Central memory CD8-positive, alpha-beta T cell (primary cell): ENCODE measurements around the gene C1QTNF3.

Experiments used
- ATAC-seq: fragments of 150-1000 bp; cut with Tn5 transposase; replicated peaks from 2 replicates; pipeline ENCODE4 v1.10.0; 2022; ENCODE audit warnings: mild to moderate bottlenecking, moderate FRiP score, moderate number of reproducible peaks; ENCODE audit not compliant: poor library complexity, severe bottlenecking; ENCODE audit errors: extremely low read depth
- DNase-seq, 2 donors: peaks; one replicate each; pipeline ENCODE4 v3.0.0; 2021; ENCODE audit warnings: low spot score in 2 of 2
- H3K27ac Mint-ChIP-seq: one replicate; pipeline ENCODE4 v1.8.0; 2022; ENCODE audit warnings: low read depth, mild to moderate bottlenecking, moderate library complexity, mixed read lengths
- H3K27me3 Mint-ChIP-seq: one replicate; pipeline ENCODE4 v1.8.0; 2022; ENCODE audit warnings: mixed read lengths
- H3K36me3 Mint-ChIP-seq: one replicate; pipeline ENCODE4 v1.8.0; 2022; ENCODE audit warnings: mild to moderate bottlenecking, moderate library complexity, mixed read lengths; ENCODE audit not compliant: insufficient read depth
- H3K4me1 Mint-ChIP-seq: one replicate; pipeline ENCODE4 v1.8.0; 2022; ENCODE audit warnings: mixed read lengths
- H3K4me3 Mint-ChIP-seq: one replicate; pipeline ENCODE4 v1.8.0; 2022; ENCODE audit warnings: mild to moderate bottlenecking, moderate library complexity, mixed read lengths
- H3K9me3 Mint-ChIP-seq: one replicate; pipeline ENCODE4 v1.8.0; 2022; ENCODE audit warnings: mixed read lengths

Gene C1QTNF3

GRCh38 chr5:34045023-34045422, 2.0 kb upstream of the C1QTNF3 start:
- Mint-ChIP-seq H3K4me1 (no peaks in the 10 kb centered on the region), H3K27ac (no peak overlapping the region), H3K4me3 (no peak overlapping the region), H3K9me3 (no peaks in the 10 kb centered on the region), H3K36me3 (no peaks in the 10 kb centered on the region), H3K27me3 (no peaks in the 10 kb centered on the region)
- ATAC-seq (no peak), DNase-seq (no peak)

GRCh38 chr5:34042321-34042720, 692 bp downstream of the C1QTNF3 start:
- H3K4me3 Mint-ChIP-seq = no peak overlapping the region
- H3K9me3 Mint-ChIP-seq = no peaks in the 10 kb centered on the region
- H3K4me1 Mint-ChIP-seq = no peaks in the 10 kb centered on the region

GRCh38 chr5:34041247-34041972, 1.6 kb downstream of the C1QTNF3 start:
- no peak for DNase-seq
- Mint-ChIP-seq H3K36me3 (peaks cover 1% of the 10 kb centered on the region), H3K27me3 (no peaks in the 10 kb centered on the region), H3K27ac (no peak overlapping the region), H3K9me3 (no peaks in the 10 kb centered on the region), H3K4me3 (no peak overlapping the region), H3K4me1 (no peaks in the 10 kb centered on the region)
- no peak for ATAC-seq

More at GRCh38 chr5:34042321-34042720, 692 bp downstream of the C1QTNF3 start:
- Mint-ChIP-seq H3K27me3 (no peaks in the 10 kb centered on the region), H3K27ac (no peak overlapping the region), H3K36me3 (peaks cover 1% of the 10 kb centered on the region)
- DNase-seq (no peak), ATAC-seq (no peak)

GRCh38 chr5:34040472-34040871, 2.5 kb downstream of the C1QTNF3 start:
- Mint-ChIP-seq H3K27ac (no peak overlapping the region), H3K27me3 (no peaks in the 10 kb centered on the region), H3K36me3 (peaks cover 1% of the 10 kb centered on the region), H3K4me1 (no peaks in the 10 kb centered on the region), H3K4me3 (no peak overlapping the region), H3K9me3 (no peaks in the 10 kb centered on the region)
- ATAC-seq (no peak), DNase-seq (no peak)

GRCh38 chr5:34039398-34040157, 3.4 kb downstream of the C1QTNF3 start:
- Mint-ChIP-seq H3K9me3 (no peaks in the 10 kb centered on the region), H3K27me3 (no peaks in the 10 kb centered on the region)

GRCh38 chr5:34038838-34039237, 4.2 kb downstream of the C1QTNF3 start:
- H3K4me1 Mint-ChIP-seq = no peaks in the 10 kb centered on the region
- ATAC-seq = no peak
- no peak for DNase-seq
- H3K9me3 Mint-ChIP-seq = no peaks in the 10 kb centered on the region
- H3K4me3 Mint-ChIP-seq = no peak overlapping the region
- no peaks in the 10 kb centered on the region for H3K27me3 Mint-ChIP-seq
- peaks cover 3% of the 10 kb centered on the region for H3K36me3 Mint-ChIP-seq
- no peak overlapping the region for H3K27ac Mint-ChIP-seq

More at GRCh38 chr5:34039398-34040157, 3.4 kb downstream of the C1QTNF3 start:
- H3K4me1 Mint-ChIP-seq = no peaks in the 10 kb centered on the region
- ATAC-seq = no peak
- no peak for DNase-seq
- peaks cover 3% of the 10 kb centered on the region for H3K36me3 Mint-ChIP-seq
- H3K4me3 Mint-ChIP-seq = no peak overlapping the region
- no peak overlapping the region for H3K27ac Mint-ChIP-seq

DNA sequence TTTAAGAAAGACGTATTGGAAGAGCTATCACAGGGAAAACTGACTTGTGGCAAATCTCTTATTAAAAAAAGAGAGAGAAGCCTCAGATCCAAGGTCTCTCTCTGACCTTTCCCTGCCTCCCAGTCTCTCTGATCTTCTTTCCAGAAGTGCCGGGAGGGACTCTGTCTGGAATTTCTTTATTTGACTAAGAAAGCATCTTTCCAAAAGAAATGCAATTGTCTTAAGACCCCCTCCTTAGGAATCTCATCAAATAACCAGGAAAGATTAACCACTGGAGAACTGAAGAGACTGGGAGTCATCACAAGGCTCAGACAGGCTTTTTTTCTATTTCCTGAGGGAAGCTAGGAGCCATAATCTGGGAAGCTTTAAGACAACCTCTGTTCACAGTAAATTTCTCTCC, 4.6 kb downstream of the C1QTNF3 start:
- H3K9me3 Mint-ChIP-seq = no peaks in the 10 kb centered on the region
- H3K4me1 Mint-ChIP-seq = no peaks in the 10 kb centered on the region
- DNase-seq = no peak
- no peak overlapping the region for H3K27ac Mint-ChIP-seq
- no peak for ATAC-seq
- no peaks in the 10 kb centered on the region for H3K27me3 Mint-ChIP-seq
- no peak overlapping the region for H3K4me3 Mint-ChIP-seq
- H3K36me3 Mint-ChIP-seq = peaks cover 3% of the 10 kb centered on the region

GRCh38 chr5:34037726-34038125, 5.3 kb downstream of the C1QTNF3 start:
- Mint-ChIP-seq H3K27me3 (no peaks in the 10 kb centered on the region), H3K27ac (no peak overlapping the region), H3K4me1 (no peaks in the 10 kb centered on the region), H3K4me3 (no peak overlapping the region), H3K36me3 (peaks cover 3% of the 10 kb centered on the region), H3K9me3 (no peaks in the 10 kb centered on the region)
- ATAC-seq = no peak
- no peak for DNase-seq

GRCh38 chr5:34035756-34036155, 7.3 kb downstream of the C1QTNF3 start:
- H3K4me3 Mint-ChIP-seq = no peak overlapping the region

DNA sequence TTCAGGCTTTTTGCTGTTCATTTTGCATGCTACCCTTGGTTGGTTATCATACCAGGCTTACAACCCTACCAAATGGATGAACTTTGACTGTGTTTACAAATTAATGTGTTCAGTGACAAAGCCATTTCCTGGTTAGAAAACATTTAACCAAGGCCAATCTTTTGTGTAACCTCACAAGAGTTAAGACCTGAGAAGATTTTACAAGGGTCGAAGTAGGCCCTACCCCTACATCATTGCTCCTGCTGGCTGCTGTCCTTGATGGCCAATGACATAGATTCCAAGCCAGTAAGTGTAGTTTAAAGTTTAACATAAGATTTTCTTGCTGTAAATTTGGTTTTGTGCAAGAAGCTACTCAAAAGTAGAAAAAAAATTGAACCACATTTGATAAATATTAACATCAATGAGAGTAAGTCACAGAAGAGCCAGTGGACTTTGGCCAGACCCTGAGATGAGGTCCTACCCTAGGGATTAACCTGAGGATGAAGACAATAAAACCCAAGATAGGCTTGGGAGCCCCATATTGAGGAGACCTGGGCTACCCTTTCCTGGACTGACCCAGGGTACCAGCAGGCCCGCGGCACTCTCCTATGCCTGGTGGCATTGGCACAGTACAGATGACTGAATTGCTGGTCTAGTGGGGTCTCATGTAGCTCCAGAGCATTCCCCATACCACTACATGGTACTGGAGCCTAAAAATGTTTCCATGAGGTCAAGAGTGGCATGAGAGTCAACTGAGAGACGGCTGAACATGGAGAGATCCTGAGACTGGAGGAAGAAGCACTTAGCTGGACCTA, 8.3 kb downstream of the C1QTNF3 start:
- H3K36me3 Mint-ChIP-seq = peaks cover 7% of the 10 kb centered on the region
- no peak for ATAC-seq
- H3K27ac Mint-ChIP-seq = no peak overlapping the region

More at GRCh38 chr5:34035756-34036155, 7.3 kb downstream of the C1QTNF3 start:
- Mint-ChIP-seq H3K27me3 (no peaks in the 10 kb centered on the region), H3K27ac (no peak overlapping the region), H3K4me1 (no peaks in the 10 kb centered on the region), H3K9me3 (no peaks in the 10 kb centered on the region), H3K36me3 (peaks cover 7% of the 10 kb centered on the region)
- DNase-seq (no peak), ATAC-seq (no peak)

GRCh38 chr5:34031966-34032365, 11.0 kb downstream of the C1QTNF3 start:
- Mint-ChIP-seq H3K9me3 (no peaks in the 10 kb centered on the region), H3K36me3 (peaks cover 8% of the 10 kb centered on the region), H3K4me1 (no peaks in the 10 kb centered on the region), H3K27me3 (no peaks in the 10 kb centered on the region), H3K27ac (no peak overlapping the region), H3K4me3 (no peak overlapping the region)
- ATAC-seq (no peak), DNase-seq (no peak)

More for the DNA sequence above, 8.3 kb downstream of the C1QTNF3 start:
- H3K4me1 Mint-ChIP-seq = no peaks in the 10 kb centered on the region
- DNase-seq = no peak
- H3K9me3 Mint-ChIP-seq = no peaks in the 10 kb centered on the region
- no peak overlapping the region for H3K4me3 Mint-ChIP-seq
- no peaks in the 10 kb centered on the region for H3K27me3 Mint-ChIP-seq

DNA sequence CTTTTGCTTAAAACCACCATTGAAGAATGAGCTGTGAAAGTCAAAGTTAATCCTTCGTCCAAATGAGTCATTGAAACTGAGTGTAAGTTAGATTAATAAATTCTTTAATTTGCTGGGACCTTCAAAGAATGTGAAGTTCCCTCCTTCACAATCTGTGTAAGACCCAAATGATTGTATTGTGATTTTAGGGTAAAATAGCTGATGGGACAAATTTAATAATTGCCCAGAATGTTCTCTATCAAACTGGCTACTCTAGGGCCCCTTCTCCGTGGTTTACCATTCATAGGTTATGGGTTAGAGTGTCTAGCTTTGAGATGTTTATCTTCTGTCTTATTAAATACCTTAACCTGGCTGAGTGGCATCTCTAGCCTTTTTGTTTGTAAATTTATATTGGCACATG, 11.9 kb downstream of the C1QTNF3 start:
- no peak for ATAC-seq
- Mint-ChIP-seq H3K27ac (no peak overlapping the region), H3K4me3 (no peak overlapping the region)

More for the DNA sequence above, 11.9 kb downstream of the C1QTNF3 start:
- Mint-ChIP-seq H3K9me3 (no peaks in the 10 kb centered on the region), H3K27me3 (no peaks in the 10 kb centered on the region), H3K4me1 (no peaks in the 10 kb centered on the region), H3K36me3 (peaks cover 8% of the 10 kb centered on the region)
- no peak for DNase-seq
